ENCODE data around the gene CDKN2D.
"Not testable (repeated sequence)": the region's sequence is repeated elsewhere in the genome, so short reads cannot be mapped to it uniquely, and the experiment has no call there.

Gene CDKN2D

DNA sequence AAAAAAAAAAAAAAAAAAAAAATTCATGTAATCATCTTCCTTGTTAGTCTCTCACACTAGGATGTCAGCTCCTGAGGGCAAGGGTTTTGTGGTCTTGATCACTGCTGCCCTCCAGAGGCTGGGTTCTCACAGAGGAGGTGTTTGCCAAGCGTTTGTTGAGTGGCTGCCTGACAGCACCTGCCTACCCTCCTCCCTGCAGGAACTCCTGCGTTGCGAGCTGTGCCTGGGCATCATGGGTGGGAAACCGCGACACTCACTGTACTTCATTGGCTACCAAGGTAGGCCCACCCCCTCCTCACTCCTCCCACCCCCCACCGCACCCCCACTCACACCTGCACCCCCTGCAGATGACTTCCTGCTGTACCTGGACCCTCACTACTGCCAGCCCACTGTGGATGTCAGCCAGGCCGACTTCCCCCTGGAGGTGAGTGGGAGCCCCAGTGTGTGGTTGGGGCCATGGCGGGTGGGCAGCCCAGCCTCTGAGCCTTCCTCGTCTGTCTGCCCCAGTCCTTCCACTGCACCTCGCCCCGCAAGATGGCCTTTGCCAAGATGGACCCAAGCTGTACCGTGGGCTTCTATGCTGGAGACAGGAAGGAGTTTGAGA lies 17.0 kb downstream of the CDKN2D start:
- intact Hi-C loops (cut with micrococcal nuclease): no loop called here
- Mint-ChIP-seq H3K4me3 (no peak overlapping the region), H3K4me1 (ENCODE audit: low read depth) (peaks cover 20% of the 10 kb centered on the region)

DNA sequence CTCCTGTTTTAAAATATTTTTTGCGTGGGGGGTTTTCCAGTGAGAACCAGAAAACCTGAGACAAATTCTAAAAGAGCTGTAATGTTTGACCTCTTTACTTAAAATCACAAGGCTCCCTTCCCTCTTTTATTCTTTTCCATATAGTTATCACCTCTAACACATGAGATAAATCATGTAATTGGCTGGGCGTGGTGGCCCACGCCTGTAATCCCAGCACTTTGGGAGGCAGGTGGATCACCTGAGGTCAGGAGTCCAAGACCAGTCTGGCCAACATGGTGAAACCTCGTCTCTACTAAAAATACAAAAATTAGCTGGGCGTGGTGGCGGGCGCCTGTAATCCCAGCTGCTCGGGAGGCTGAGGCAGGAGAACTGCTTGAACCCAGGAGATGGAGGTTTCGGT lies 17.8 kb downstream of the CDKN2D start:
- intact Hi-C loops (cut with micrococcal nuclease): not testable (repeated sequence)
- H3K4me1 Mint-ChIP-seq (ENCODE audit: low read depth): peaks cover 18% of the 10 kb centered on the region

More for the DNA sequence above, 17.0 kb downstream of the CDKN2D start:
- Mint-ChIP-seq H3K27me3 (no peaks in the 10 kb centered on the region), H3K27ac (no peak overlapping the region), H3K9me3 (no peaks in the 10 kb centered on the region), H3K36me3 (ENCODE audit: low read depth) (peaks cover 93% of the 10 kb centered on the region)

DNA sequence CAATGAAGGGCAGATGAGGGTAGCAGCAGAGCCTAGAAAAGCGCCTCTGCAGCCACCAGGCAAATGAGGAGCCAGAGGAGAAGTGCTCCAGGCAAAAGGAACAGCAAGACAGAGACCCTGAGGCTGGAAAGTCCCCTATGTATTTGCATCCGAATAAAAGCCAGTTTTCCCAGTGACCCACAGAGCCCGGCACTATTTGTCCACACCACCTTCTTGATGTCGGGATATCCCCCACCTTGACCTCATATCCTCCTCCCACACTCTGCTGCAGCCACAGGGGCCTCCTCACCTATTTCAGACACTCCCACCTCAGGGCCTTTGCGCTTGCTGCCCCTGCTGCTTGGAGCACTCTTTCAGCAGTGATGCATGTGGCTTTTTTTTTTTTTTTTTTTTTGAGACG lies 18.4 kb downstream of the CDKN2D start:
- Mint-ChIP-seq H3K27me3 (no peaks in the 10 kb centered on the region), H3K36me3 (ENCODE audit: low read depth) (peaks cover 85% of the 10 kb centered on the region), H3K9me3 (no peaks in the 10 kb centered on the region), H3K4me1 (ENCODE audit: low read depth) (peaks cover 15% of the 10 kb centered on the region), H3K4me3 (no peak overlapping the region), H3K27ac (no peak overlapping the region)
- intact Hi-C loops (cut with micrococcal nuclease): no loop called here

More for the DNA sequence above, 17.8 kb downstream of the CDKN2D start:
- H3K27me3 Mint-ChIP-seq, H3K4me3 Mint-ChIP-seq, H3K27ac Mint-ChIP-seq, H3K9me3 Mint-ChIP-seq: not testable (repeated sequence)
- peaks cover 90% of the 10 kb centered on the region for H3K36me3 Mint-ChIP-seq (ENCODE audit: low read depth)

DNA sequence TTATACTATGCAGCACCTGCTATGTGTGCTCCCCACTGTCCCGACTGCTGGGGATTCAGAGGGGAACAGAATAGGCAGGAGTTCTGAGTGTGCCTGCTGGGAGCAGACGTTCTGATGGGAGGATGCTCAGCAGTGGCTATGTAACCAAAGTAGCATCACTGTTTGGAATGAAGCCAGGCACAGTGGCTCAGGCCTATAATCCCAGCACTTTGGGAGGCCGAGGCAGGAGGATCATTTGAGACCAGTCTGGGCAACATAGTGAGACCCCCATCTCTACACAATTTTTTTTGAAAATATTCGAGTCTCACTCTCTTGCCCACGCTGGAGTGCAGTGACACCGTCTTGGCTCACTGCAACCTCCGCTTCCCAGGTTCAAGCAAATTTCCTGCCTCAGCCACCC lies 19.0 kb downstream of the CDKN2D start:
- peaks cover 79% of the 10 kb centered on the region for H3K36me3 Mint-ChIP-seq (ENCODE audit: low read depth)
- H3K4me1 Mint-ChIP-seq (ENCODE audit: low read depth): peaks cover 21% of the 10 kb centered on the region
- H3K27me3 Mint-ChIP-seq: no peaks in the 10 kb centered on the region
- no peak overlapping the region for H3K4me3 Mint-ChIP-seq
- H3K27ac Mint-ChIP-seq: no peak overlapping the region
- intact Hi-C loops (cut with micrococcal nuclease): no loop called here
- H3K9me3 Mint-ChIP-seq: no peaks in the 10 kb centered on the region

DNA sequence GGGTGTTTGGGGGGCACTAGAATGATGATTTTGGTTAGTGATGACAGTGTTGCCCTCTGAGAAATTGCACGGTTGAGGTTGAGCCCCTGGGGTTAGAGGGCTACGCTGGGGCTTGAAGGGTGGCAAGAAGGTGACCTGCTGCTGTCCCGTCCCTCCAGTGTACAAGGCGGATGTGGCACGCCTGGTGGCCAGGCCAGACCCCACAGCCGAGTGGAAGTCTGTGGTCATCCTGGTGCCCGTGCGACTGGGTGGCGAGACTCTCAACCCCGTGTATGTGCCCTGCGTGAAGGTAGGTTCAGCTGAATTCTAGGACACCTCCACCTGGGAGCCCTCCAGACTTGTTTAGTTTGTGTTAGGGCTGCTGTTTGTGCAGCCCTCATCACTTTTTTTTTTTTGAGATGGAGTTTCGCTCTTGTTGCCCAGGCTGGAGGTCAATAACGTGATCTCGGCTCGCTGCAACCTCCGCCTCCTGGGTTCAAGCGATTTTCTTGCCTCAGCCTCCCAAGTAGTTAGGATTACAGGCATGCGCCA lies 20.0 kb downstream of the CDKN2D start:
- intact Hi-C loops (cut with micrococcal nuclease): no loop called here
- Mint-ChIP-seq H3K27me3 (no peaks in the 10 kb centered on the region), H3K36me3 (ENCODE audit: low read depth) (peaks cover 74% of the 10 kb centered on the region), H3K4me1 (ENCODE audit: low read depth) (peaks cover 25% of the 10 kb centered on the region), H3K4me3 (no peak overlapping the region), H3K9me3 (no peaks in the 10 kb centered on the region), H3K27ac (no peak overlapping the region)

- intact Hi-C loops (cut with micrococcal nuclease): no loop called here
- Mint-ChIP-seq H3K27me3 (no peaks in the 10 kb centered on the region), H3K27ac (no peak overlapping the region), H3K4me1 (ENCODE audit: low read depth) (peaks cover 16% of the 10 kb centered on the region), H3K9me3 (no peaks in the 10 kb centered on the region), H3K4me3 (no peak overlapping the region), H3K36me3 (ENCODE audit: low read depth) (peaks cover 54% of the 10 kb centered on the region)
Measured at GRCh38 chr19:10546817-10547216, 22.0 kb downstream of the CDKN2D start.

DNA sequence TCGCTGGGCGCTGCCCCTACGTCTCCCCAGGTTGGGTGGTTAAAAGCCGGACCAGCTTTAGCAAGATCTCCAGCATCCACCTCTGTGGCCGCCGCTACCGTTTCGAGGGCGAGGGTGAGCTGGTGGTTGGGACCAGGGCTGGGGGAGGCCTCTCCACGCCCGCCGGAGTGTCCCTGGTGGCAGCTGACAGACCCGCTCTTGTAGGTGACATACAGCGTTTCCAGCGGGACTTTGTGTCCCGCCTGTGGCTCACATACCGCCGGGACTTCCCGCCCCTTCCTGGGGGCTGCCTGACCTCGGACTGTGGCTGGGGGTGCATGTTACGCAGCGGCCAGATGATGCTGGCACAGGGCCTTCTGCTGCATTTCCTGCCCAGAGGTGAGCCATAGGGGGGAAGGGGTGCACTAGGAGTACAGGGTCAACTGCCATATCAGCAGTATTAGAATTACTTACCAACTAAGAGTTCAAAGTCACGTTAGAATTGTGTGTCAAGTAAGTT lies 24.0 kb downstream of the CDKN2D start:
- intact Hi-C loops (cut with micrococcal nuclease): no loop called here
- H3K4me3 Mint-ChIP-seq: peak overlapping the region; percentile 83
- H3K27me3 Mint-ChIP-seq: peaks cover 6% of the 10 kb centered on the region
- H3K4me1 Mint-ChIP-seq (ENCODE audit: low read depth): peaks cover 21% of the 10 kb centered on the region
- no peaks in the 10 kb centered on the region for H3K9me3 Mint-ChIP-seq
- H3K27ac Mint-ChIP-seq: peak overlapping the region; percentile 75
- peaks cover 34% of the 10 kb centered on the region for H3K36me3 Mint-ChIP-seq (ENCODE audit: low read depth)

DNA sequence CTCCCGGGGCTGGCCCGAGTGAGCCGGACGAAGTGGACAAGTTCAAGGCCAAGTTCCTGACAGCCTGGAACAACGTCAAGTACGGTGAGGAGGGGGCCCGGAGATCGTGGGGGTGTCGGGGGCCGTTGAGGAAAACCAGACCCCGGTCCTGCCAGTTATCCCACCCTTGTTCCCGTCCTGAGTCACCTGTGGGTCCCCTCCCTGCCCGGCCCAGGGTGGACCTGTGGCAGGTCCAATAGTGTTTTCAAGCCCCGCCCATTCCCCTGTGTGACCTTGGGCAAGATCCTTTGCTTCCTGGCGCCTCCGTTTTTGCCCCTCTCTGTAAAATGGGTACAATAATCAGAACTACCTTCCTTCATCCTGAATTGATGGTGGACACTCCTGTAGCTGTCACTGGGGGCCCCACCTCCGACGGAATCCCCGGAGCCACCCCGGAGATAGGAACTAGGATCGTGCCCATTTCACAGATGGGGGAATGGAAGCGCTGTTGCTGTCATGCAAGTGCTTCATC lies 24.5 kb downstream of the CDKN2D start:
- Mint-ChIP-seq H3K27ac (peak overlapping the region; percentile 75), H3K4me3 (peak overlapping the region; percentile 83), H3K36me3 (ENCODE audit: low read depth) (peaks cover 29% of the 10 kb centered on the region), H3K4me1 (ENCODE audit: low read depth) (peaks cover 26% of the 10 kb centered on the region), H3K27me3 (peaks cover 6% of the 10 kb centered on the region), H3K9me3 (no peaks in the 10 kb centered on the region)
- intact Hi-C loops (cut with micrococcal nuclease): no loop called here

DNA sequence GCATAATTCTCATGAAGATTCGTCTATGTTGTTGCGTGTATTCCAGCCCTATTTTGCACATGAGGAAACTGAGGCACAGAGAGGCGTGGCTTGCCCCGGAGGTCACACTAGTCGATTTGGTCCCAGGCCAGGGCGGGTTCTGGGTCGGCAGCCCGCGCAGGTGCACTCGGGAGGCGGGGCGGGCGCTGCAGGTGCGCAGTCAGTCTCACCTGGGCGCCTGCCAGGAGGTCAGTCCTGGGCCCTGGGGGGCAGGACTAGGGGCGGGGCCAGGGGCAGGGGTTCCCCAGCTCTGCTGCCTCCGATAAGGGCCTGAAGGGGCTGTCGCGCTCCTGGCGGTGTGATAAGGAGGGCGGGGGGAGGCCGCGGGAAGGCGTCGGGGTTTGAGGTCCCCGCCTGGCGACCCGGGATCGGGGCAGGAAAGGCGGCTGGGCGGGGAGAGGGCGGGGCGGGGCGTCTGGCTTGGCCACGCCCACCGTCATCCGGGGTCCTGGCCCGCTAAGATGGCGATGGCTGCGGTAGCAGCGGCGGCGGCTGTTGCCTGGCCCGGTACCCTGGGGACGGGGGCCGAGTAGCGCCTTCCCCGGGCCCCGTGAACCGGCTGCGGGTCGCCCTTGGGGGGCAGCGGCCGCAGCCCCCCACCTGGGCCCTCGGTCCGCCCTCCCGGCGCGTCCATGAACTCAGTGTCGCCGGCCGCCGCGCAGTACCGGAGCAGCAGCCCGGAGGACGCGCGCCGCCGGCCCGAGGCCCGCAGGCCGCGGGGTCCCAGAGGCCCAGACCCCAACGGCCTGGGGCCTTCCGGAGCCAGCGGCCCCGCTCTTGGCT lies 25.1 kb downstream of the CDKN2D start, which contains the start of gene ATG4D:
TSS of gene ATG4D (plus strand) at position 485 of the 822 bp plus-strand sequence. CDS start at position 672, 187 bp downstream.
- peak within 1 kb of the TSS; percentile 83 for H3K4me3 Mint-ChIP-seq
- H3K4me1 Mint-ChIP-seq (ENCODE audit: low read depth): peaks cover 33% of the 10 kb centered on the region
- intact Hi-C loops (cut with micrococcal nuclease): no loop called here
- H3K9me3 Mint-ChIP-seq: no peaks in the 10 kb centered on the region
- H3K27ac Mint-ChIP-seq: peak within 1 kb of the TSS; percentile 75
- peaks cover 10% of the 10 kb centered on the region for H3K27me3 Mint-ChIP-seq
- H3K36me3 Mint-ChIP-seq (ENCODE audit: low read depth): peaks cover 23% of the 10 kb centered on the region

DNA sequence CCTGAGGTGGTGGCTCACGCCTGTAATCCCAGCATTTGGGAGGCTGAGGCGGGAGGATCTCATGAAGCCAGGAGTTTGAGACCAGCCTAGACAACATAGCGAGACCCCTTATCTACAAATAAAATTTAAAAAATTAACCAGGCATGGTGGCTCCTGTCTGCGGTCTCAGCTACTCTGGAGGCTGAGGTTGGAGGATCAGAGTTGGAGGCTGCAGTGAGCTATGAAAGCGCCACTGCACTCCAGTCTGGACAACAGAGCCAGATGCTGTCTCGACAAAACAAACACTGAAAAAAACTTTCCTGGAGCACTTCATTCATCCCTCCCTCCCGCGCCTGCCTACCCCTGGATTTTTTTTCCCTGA lies 25.7 kb downstream of the CDKN2D start:
- H3K4me3 Mint-ChIP-seq: peak overlapping the region; percentile 75
- peaks cover 13% of the 10 kb centered on the region for H3K27me3 Mint-ChIP-seq
- H3K4me1 Mint-ChIP-seq (ENCODE audit: low read depth): peaks cover 39% of the 10 kb centered on the region
- H3K36me3 Mint-ChIP-seq (ENCODE audit: low read depth): peaks cover 17% of the 10 kb centered on the region
- no peaks in the 10 kb centered on the region for H3K9me3 Mint-ChIP-seq
- intact Hi-C loops (cut with micrococcal nuclease): no loop called here
- peak overlapping the region; percentile 66 for H3K27ac Mint-ChIP-seq

DNA sequence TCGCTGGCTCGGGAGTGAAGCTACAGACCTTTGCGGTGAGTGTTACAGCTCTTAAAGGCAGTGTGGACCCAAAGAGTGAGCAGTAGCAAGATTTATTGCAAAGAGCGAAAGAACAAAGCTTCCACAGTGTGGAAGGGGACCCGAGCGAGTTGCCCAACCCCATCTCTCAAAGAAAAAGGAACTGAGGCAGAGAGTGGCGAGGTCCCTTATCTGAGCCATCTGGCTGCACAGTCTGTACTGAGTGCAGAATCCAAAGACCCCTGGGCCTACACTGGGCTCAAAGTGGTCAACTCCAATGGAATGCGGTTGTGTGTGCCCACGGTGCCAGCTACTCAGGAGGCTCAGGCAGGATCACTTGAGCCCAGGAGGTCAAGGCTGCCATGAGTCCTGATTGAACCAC lies 29.8 kb downstream of the CDKN2D start:
- peaks cover 30% of the 10 kb centered on the region for H3K4me1 Mint-ChIP-seq (ENCODE audit: low read depth)
- H3K4me3 Mint-ChIP-seq: peak overlapping the region; percentile 66
- intact Hi-C loops (cut with micrococcal nuclease); H3K36me3 Mint-ChIP-seq (ENCODE audit: low read depth); H3K27ac Mint-ChIP-seq; H3K9me3 Mint-ChIP-seq: not testable (repeated sequence)
- H3K27me3 Mint-ChIP-seq: peaks cover 31% of the 10 kb centered on the region

GRCh38 chr19:10538204-10538983 lies 30.4 kb downstream of the CDKN2D start:
- H3K4me1 Mint-ChIP-seq (ENCODE audit: low read depth): peaks cover 29% of the 10 kb centered on the region
- no peak overlapping the region for H3K27ac Mint-ChIP-seq
- intact Hi-C loops (cut with micrococcal nuclease): no loop called here
- no peaks in the 10 kb centered on the region for H3K36me3 Mint-ChIP-seq (ENCODE audit: low read depth)
- peak overlapping the region; percentile 66 for H3K4me3 Mint-ChIP-seq
- H3K27me3 Mint-ChIP-seq: peaks cover 32% of the 10 kb centered on the region
- H3K9me3 Mint-ChIP-seq: no peaks in the 10 kb centered on the region

- Mint-ChIP-seq H3K27ac (no peak overlapping the region), H3K4me1 (ENCODE audit: low read depth) (peaks cover 26% of the 10 kb centered on the region), H3K9me3 (no peaks in the 10 kb centered on the region), H3K4me3 (no peak overlapping the region), H3K27me3 (peaks cover 32% of the 10 kb centered on the region), H3K36me3 (ENCODE audit: low read depth) (no peaks in the 10 kb centered on the region)
- intact Hi-C loops (cut with micrococcal nuclease): no loop called here
Measured at GRCh38 chr19:10537668-10538067, 31.1 kb downstream of the CDKN2D start.
